HG03439 (cell line): Measurements from ENCODE around the gene ZNF91.
"Not testable (repeated sequence)": the region's sequence is repeated elsewhere in the genome, so short reads cannot be mapped to it uniquely, and the experiment has no call there.

Experiments used
- ATAC-seq: cut with Tn5 transposase; IDR thresholded peaks from one replicate; pipeline ENCODE4 v1.9.1; 2021; ENCODE audit warnings: mild to moderate bottlenecking, moderate library complexity; ENCODE audit not compliant: unreplicated experiment

Gene ZNF91

DNA sequence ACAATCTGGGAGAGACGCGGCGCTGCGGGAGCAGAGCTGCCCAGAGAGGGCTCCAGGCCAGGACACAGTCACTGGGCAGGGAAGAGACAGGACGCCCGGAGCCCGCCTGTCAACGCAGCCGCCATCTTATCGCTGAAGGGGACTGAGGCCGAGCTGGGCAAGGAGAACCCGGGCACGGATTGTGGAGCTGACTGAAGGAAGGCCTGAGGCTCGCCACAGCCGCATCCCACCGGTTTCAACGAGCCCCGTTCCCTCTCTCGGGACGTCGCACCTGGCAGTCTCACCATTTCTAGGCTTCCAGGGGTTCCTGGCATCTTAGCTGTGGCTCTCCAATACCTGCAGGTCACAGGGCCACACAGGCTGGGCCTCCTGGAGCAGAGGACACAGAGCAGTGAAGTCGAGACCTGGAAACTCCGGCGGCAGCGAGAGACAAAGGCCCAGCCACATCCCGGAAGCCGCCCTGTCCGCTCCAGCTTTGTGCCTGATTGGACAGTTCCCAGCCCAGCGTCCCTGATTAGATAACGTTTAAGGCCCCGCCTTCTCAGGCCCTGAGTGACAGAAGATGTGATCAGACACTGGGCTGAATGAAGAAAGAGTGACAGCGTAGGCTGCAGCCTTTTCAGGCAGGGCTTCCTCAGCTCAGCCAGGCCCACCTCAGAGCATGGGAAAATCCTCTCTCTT, at the start of gene ZNF91:
ZNF91 (minus strand) TSS at position 431 of the 681 bp plus-strand sequence; CDS start at position 314, 117 bp downstream.
- peak; percentile 95 for ATAC-seq

DNA sequence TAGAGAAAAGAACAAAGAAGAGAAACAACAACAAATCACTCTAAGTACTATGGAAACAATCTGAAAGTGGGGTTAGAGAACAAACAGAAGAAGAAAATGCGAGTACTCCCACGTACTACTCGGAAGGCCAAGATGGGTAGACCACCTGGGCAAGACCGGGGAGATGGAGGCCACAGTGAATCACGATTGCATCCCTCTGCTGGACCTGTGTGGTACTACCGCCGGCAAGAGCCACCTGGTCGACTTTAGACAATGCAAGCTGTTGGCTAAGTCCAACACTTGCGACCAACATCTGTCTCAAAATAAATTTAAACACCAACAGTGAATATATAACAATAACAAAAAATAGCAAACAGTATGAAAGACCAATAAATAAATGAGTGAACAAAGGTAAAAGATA, 45.5 kb upstream of the ZNF91 start:
- ATAC-seq: no peak

DNA sequence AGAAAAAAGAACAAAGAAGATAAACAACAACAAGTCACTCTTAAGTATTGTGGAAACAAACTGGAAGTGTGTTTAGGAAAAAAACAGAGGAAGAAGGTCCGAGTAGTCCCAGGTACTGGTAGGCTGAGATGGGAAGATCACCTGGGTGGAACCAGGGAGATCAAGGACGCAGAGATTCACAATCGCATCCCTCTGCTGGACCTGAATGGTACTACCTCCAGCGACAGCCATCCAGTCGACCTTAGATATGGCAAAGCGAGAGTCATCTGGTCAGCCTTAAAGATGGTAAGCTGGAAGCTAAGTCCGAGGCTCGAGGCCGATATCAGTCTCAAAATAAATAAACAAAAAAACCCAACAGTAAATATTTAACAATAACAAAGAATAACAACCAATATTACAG, 44.9 kb upstream of the ZNF91 start:
- ATAC-seq: no peak

- no peak for ATAC-seq
Measured at GRCh38 chr19:23439623-23440022, 44.4 kb upstream of the ZNF91 start.

- no peak for ATAC-seq
Measured at GRCh38 chr19:23437901-23438300, 42.6 kb upstream of the ZNF91 start.

- no peak for ATAC-seq
Measured at GRCh38 chr19:23436944-23437343, 41.7 kb upstream of the ZNF91 start.

GRCh38 chr19:23436318-23436717, 41.0 kb upstream of the ZNF91 start:
- ATAC-seq: no peak

GRCh38 chr19:23420824-23421223, 25.6 kb upstream of the ZNF91 start:
- no peak for ATAC-seq

DNA sequence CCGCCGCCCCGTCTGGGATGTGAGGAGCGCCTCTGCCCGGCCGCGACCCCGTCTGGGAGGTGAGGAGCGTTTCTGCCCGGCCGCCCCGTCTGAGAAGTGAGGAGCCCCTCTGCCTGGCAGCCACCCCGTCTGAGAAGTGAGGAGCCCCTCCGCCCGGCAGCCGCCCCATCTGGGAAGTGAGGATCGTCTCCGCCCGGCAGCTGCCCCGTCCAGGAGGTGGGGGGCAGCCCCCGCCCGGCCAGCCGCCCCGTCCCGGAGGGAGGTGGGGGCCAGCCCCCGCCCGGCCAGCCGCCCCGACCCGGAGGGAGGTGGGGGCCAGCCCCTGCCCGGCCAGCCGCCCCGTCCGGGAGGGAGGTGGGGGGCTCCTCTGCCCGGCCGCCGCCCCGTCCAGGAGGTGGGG, 24.0 kb upstream of the ZNF91 start:
- ATAC-seq: not testable (repeated sequence)

DNA sequence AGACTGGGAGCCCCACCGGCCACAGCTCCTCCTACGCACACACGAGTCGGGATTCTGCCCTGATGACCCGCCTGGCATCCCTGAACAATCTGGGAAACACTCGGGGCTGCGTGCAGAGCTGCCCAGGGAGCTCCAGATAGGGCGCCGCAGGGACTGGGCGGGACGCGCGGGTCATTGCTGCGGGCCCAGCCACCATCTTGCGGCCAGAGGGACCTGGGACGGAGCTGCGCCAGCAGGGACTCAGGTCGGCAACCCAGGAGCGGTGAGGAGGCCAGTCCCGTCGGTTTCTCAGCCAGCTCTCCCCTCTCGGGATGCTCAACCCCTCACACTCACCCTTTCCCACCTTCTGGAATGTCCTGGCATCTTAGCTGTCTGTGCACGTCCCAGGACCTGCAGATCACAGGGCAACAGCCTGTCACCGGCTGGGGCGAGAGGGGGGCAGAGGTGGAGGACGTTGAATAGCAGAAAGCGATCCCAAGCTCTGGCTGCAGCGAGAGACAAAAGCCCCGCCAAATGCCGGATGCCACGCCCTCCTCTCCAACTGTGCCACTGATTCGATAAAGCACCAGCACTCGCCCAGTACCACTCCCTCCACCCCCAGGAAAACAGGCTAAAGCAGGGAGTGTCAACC, 20.4 kb upstream of the ZNF91 start:
- no peak for ATAC-seq

- ATAC-seq: no peak
Measured at GRCh38 chr19:23415034-23415433, 19.8 kb upstream of the ZNF91 start.

- no peak for ATAC-seq
Measured at GRCh38 chr19:23410155-23410554, 14.9 kb upstream of the ZNF91 start.

GRCh38 chr19:23409392-23410048, 14.2 kb upstream of the ZNF91 start:
- ATAC-seq: no peak

DNA sequence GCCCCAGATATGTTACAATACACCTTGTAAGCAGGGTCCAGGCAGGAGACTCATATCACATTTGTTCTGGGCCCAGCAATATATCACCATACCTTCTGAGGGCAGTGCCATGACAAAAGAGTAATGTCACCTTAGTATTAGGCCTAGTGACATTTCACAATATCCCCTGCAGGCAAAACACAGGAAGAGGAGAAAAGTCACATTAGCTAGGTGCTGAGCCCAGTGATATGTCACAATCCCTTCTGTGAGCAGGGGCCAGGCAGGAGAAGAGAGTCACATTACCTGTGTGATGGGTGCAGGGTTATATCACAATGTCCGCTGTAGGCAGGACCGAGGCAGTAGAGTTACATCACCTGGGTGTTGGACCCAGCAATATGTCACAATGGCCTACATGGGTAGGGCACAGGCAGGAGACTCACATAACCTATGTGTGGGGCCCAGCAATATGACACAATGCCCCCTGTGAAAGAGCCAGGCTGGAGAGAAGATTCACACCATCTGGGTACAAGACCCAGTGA, 12.4 kb upstream of the ZNF91 start:
- no peak for ATAC-seq

- no peak for ATAC-seq
Measured at GRCh38 chr19:23406721-23407120, 11.4 kb upstream of the ZNF91 start.

DNA sequence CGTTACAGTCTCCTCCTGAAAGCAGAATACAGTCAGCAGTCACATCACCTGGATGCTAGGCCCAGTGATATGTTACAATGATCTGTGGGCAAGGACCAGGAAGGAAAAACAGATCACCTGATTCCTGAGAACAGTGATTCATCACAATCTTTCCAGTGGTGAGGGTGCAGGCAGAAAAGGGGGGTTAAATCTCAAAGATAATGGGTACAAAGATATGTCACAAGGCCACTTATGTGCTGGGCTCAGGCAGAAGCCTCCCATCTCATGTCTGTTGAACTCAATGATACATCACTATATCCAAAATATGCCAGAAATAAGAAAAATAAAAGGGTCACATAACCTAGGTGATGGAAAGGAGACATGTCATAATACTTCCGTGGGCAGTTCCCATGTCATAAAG, 10.8 kb upstream of the ZNF91 start:
- ATAC-seq: no peak

DNA sequence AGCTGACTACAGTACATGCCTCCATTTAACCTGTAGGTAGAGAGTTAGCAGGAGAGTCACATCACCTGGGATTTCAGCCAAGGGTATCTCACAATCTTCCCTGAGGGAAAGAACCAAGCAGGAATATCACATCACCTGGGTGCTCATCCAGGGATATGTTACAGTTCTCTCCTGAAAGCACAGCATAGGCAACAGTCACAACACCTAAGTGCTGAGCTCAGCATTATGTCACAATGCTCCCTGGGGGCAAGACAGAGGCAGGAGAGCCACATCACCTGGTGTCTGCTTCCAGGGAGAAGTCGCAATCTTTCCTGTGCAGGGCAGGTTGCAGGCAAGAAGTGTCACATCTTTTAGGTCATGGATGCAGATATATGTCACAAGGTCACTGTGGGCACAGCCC, 9.4 kb upstream of the ZNF91 start:
- no peak for ATAC-seq

GRCh38 chr19:23403581-23404324, 8.5 kb upstream of the ZNF91 start:
- no peak for ATAC-seq

DNA sequence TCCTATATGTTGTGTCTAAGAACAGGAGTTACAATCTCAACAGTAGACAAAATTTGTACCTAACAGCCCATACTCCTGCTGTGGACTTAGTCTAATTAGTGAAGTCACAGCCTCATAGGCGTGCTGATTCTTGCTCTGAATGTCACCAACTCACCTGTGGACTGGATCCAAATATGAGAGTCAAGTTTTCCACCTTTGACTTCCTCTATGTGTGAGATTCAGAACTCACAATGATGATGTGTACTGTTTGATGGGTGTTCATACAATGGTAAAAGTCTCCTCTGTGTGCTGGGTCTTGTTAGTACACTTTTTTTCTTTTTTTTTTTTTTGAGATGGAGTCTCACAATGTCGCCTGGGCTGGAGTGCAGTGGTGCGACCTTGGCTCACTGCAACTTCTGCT, 7.8 kb upstream of the ZNF91 start:
- no peak for ATAC-seq

GRCh38 chr19:23402388-23402787, 7.1 kb upstream of the ZNF91 start:
- ATAC-seq: no peak

GRCh38 chr19:23401086-23401610, 5.9 kb upstream of the ZNF91 start:
- no peak for ATAC-seq
